OCI-LY7 (cell line): ENCODE measurements around the gene UGT1A7. TPM values are rescaled to one million over a fixed set of nuclear protein-coding genes. Genes with fewer than 3 reads are reported as not detected.

ENCODE experiments used
- BruUV-seq: library from RNA; stranded (reverse); fragments of 400-500 nt; replicated peaks from 2 replicates; lab custom pipeline; 2021; lab: Mats Ljungman, UMichigan
- CTCF ChIA-PET: fragments of 300-600 bp; sonication (Branson Sonifier 250); formaldehyde crosslinking; loops from one replicate; lab custom pipeline; 2022; ENCODE audit warnings: antibody characterized with exemption; ENCODE audit not compliant: unreplicated experiment; lab: Charles Lee
- POLR2A ChIA-PET: fragments of 300-600 bp; sonication (Branson Sonifier 250); formaldehyde crosslinking; loops from one replicate; lab custom pipeline; 2022; ENCODE audit warnings: antibody characterized with exemption; lab: Charles Lee
- DNase-seq: peaks from one replicate; pipeline ENCODE4 v3.0.0-alpha.2; 2015; ENCODE audit warnings: low spot score
- H2AFZ ChIP-seq: fragments of 200-600 bp; sonication (generic), shearing (Covaris generic); 2 replicates; pipeline ENCODE4 v1.6.1; 2014; ENCODE audit warnings: mild to moderate bottlenecking, antibody characterized with exemption, low read length, moderate library complexity
- H3K27ac ChIP-seq: fragments of 200-600 bp; sonication (generic); 2 replicates; pipeline ENCODE4 v1.5.1; 2014; ENCODE audit warnings: mixed run types, low read depth, mild to moderate bottlenecking, moderate library complexity, low read length, inconsistent platforms; ENCODE audit not compliant: poor library complexity, severe bottlenecking
- H3K36me3 ChIP-seq: fragments of 200-600 bp; sonication (generic); 2 replicates; pipeline ENCODE4 v1.6.1; 2014; ENCODE audit warnings: mild to moderate bottlenecking, antibody characterized with exemption, low read length, moderate library complexity, mixed read lengths; ENCODE audit not compliant: insufficient read depth
- H3K4me1 ChIP-seq: fragments of 200-600 bp; sonication (generic); 2 replicates; pipeline ENCODE4 v1.5.1; 2014; ENCODE audit warnings: mild to moderate bottlenecking, low read length; ENCODE audit not compliant: insufficient read depth, poor library complexity, severe bottlenecking
- H3K4me2 ChIP-seq: fragments of 200-600 bp; sonication (generic); 2 replicates; pipeline ENCODE4 v1.6.1; 2014; ENCODE audit warnings: mild to moderate bottlenecking, low read length
- H3K4me3 ChIP-seq: fragments of 200-600 bp; sonication (generic); 2 replicates; pipeline ENCODE4 v1.5.1; 2014; ENCODE audit warnings: mild to moderate bottlenecking, low read depth, low read length; ENCODE audit not compliant: poor library complexity, severe bottlenecking
- H3K79me2 ChIP-seq: fragments of 200-600 bp; sonication (generic); 2 replicates; pipeline ENCODE4 v1.6.1; 2016; ENCODE audit warnings: low read depth, mild to moderate bottlenecking, low read length, moderate library complexity, mixed read lengths; ENCODE audit not compliant: insufficient read depth
- H3K9me2 ChIP-seq: fragments of 200-600 bp; sonication (generic); 2 replicates; pipeline ENCODE4 v1.6.1; 2016; ENCODE audit warnings: mild to moderate bottlenecking, low read length, mixed read lengths; ENCODE audit not compliant: insufficient read depth
- H3K9me3 ChIP-seq: fragments of 200-600 bp; sonication (generic); 2 replicates; pipeline ENCODE4 v1.6.1; 2014; ENCODE audit warnings: mild to moderate bottlenecking, mixed run types, low read length, mixed read lengths
- H4K20me1 ChIP-seq: fragments of 200-600 bp; sonication (generic); 2 replicates; pipeline ENCODE4 v1.6.1; 2014; ENCODE audit warnings: mild to moderate bottlenecking, antibody characterized with exemption, low read length, moderate library complexity, mixed read lengths; ENCODE audit not compliant: insufficient read depth
- CTCF ChIP-seq: fragments of 200-600 bp; sonication (generic); conservative IDR thresholded peaks from 2 replicates; pipeline ENCODE4 v1.5.1; 2014; ENCODE audit warnings: mild to moderate bottlenecking, antibody characterized with exemption, low read length, moderate library complexity, mixed read lengths
- EZH2phosphoT487 ChIP-seq: fragments of 200-600 bp; sonication (generic); IDR thresholded peaks from 2 replicates; pipeline ENCODE4 v1.6.1; 2018; ENCODE audit warnings: low read depth, borderline replicate concordance, mild to moderate bottlenecking, mixed run types, antibody characterized with exemption, low read length, moderate library complexity, mixed read lengths
- intact Hi-C: fragments of 100-400 bp; cut with micrococcal nuclease; formaldehyde crosslinking; loops from one replicate; pipeline ENCODE4 v1.10.0; 2022; ENCODE audit not compliant: unreplicated experiment
- total RNA-seq, 2 experiments: library from RNA; depleted of rRNA in 1 of 2; stranded (reverse); fragments of >200 nt in 1 of 2; shearing (Covaris generic) in 1 of 2; gene quantifications; 2 replicates each; pipeline ENCODE4 v1.2.3, GENCODE V29; 2014 to 2022

UGT1A7 gene
- total RNA-seq, 2 experiments from 2014 or later: not detected

- Histone ChIP-seq H3K9me3 (no peaks in the 10 kb centered on the region), H2AFZ (no peak overlapping the region), H3K9me2 (no peaks in the 10 kb centered on the region), H3K4me3 (no peak overlapping the region), H3K79me2 (no peaks in the 10 kb centered on the region), H3K4me2 (no peak overlapping the region), H3K4me1 (no peaks in the 10 kb centered on the region), H4K20me1 (no peaks in the 10 kb centered on the region), H3K36me3 (no peaks in the 10 kb centered on the region), H3K27ac (no peak overlapping the region)
- no peak for TF ChIP-seq EZH2phosphoT487
- no peak for TF ChIP-seq CTCF
- BruUV-seq: no TSS peak
- POLR2A ChIA-PET: no interaction called here
- intact Hi-C loops: no loop called here
- no peak for DNase-seq
- CTCF ChIA-PET: no interaction called here
Measured at GRCh38 chr2:233766416-233766815, 84.7 kb downstream of the UGT1A7 start.

GRCh38 chr2:233768076-233768475, 86.4 kb downstream of the UGT1A7 start:
- no peak for TF ChIP-seq EZH2phosphoT487
- no peak for TF ChIP-seq CTCF
- BruUV-seq: no TSS peak
- intact Hi-C loops: no loop called here
- ChIA-PET CTCF (no interaction called here), POLR2A (no interaction called here)
- Histone ChIP-seq H3K4me2 (no peak overlapping the region), H3K4me3 (no peak overlapping the region), H2AFZ (no peak overlapping the region), H3K27ac (no peak overlapping the region), H3K4me1 (no peaks in the 10 kb centered on the region), H3K9me2 (no peaks in the 10 kb centered on the region), H3K9me3 (no peaks in the 10 kb centered on the region), H4K20me1 (no peaks in the 10 kb centered on the region), H3K36me3 (no peaks in the 10 kb centered on the region), H3K79me2 (no peaks in the 10 kb centered on the region)
- DNase-seq: no peak

- H3K9me2 ChIP-seq: no peaks in the 10 kb centered on the region
- no peak overlapping the region for H3K27ac ChIP-seq
- H3K9me3 ChIP-seq: no peaks in the 10 kb centered on the region
- H2AFZ ChIP-seq: no peak overlapping the region
- ChIA-PET POLR2A (interaction anchor here (0.6 kb wide), 1 partner anchor 1186 kb away, joined by 3 read pairs; no protein-coding TSS in a partner anchor), CTCF (no interaction called here)
- no peaks in the 10 kb centered on the region for H4K20me1 ChIP-seq
- H3K4me3 ChIP-seq: no peak overlapping the region
- BruUV-seq: no TSS peak
- intact Hi-C loops: no loop called here
- H3K79me2 ChIP-seq: no peaks in the 10 kb centered on the region
- no peak for TF ChIP-seq CTCF
- no peak for TF ChIP-seq EZH2phosphoT487
- no peaks in the 10 kb centered on the region for H3K4me1 ChIP-seq
- DNase-seq: no peak
- no peak overlapping the region for H3K4me2 ChIP-seq
- no peaks in the 10 kb centered on the region for H3K36me3 ChIP-seq
Measured at GRCh38 chr2:233769260-233769659, 87.6 kb downstream of the UGT1A7 start.
